Endodermal cell (in vitro differentiated cells): ENCODE measurements around the gene RPP21. TPM values are rescaled to one million over a fixed set of nuclear protein-coding genes. Genes with fewer than 3 reads are reported as not detected.

Experiments
- DNase-seq: peaks from one replicate; pipeline ENCODE4 v3.0.0-alpha.2; 2017
- H3K27ac ChIP-seq: 2 replicates; pipeline ENCODE4 v1.5.1; 2013; ENCODE audit warnings: mild to moderate bottlenecking, low read depth, low read length, moderate library complexity
- H3K27me3 ChIP-seq: 2 replicates; pipeline ENCODE4 v1.6.1; 2013; ENCODE audit warnings: mild to moderate bottlenecking, low read length, moderate library complexity; ENCODE audit not compliant: insufficient read depth, control insufficient read depth, poor library complexity, severe bottlenecking
- H3K36me3 ChIP-seq: 2 replicates; pipeline ENCODE4 v1.7.0; 2013; ENCODE audit warnings: mild to moderate bottlenecking, low read length, moderate library complexity; ENCODE audit not compliant: control insufficient read depth, insufficient read depth
- H3K4me1 ChIP-seq: one replicate; pipeline ENCODE4 v1.7.0; 2013; ENCODE audit warnings: low read length; ENCODE audit not compliant: control insufficient read depth, insufficient read depth
- H3K4me3 ChIP-seq: 2 replicates; pipeline ENCODE4 v1.5.1; 2013; ENCODE audit warnings: mild to moderate bottlenecking, low read length, moderate library complexity
- H3K9ac ChIP-seq: 2 replicates; pipeline ENCODE4 v1.6.1; 2013; ENCODE audit warnings: mild to moderate bottlenecking, low read length, moderate library complexity; ENCODE audit not compliant: poor library complexity, severe bottlenecking; ENCODE audit errors: extremely low read depth
- H3K9me3 ChIP-seq: 2 replicates; pipeline ENCODE4 v1.6.1; 2013; ENCODE audit warnings: mild to moderate bottlenecking, low read length, moderate library complexity; ENCODE audit not compliant: control insufficient read depth
- H3K27ac Mint-ChIP-seq: 2 replicates; pipeline ENCODE4 v1.8.0; 2020; ENCODE audit warnings: mixed read lengths
- H3K27me3 Mint-ChIP-seq: 2 replicates; pipeline ENCODE4 v1.8.0; 2021; ENCODE audit warnings: mild to moderate bottlenecking, mixed read lengths; ENCODE audit not compliant: insufficient read depth
- H3K36me3 Mint-ChIP-seq: 2 replicates; pipeline ENCODE4 v1.8.0; 2020; ENCODE audit warnings: low read depth, mixed read lengths
- H3K4me1 Mint-ChIP-seq: 2 replicates; pipeline ENCODE4 v1.8.0; 2020; ENCODE audit warnings: mixed read lengths
- H3K4me3 Mint-ChIP-seq: 2 replicates; pipeline ENCODE4 v1.8.0; 2020; ENCODE audit warnings: mild to moderate bottlenecking, moderate library complexity, mixed read lengths
- H3K9me3 Mint-ChIP-seq: 2 replicates; pipeline ENCODE4 v1.8.0; 2020; ENCODE audit warnings: mild to moderate bottlenecking, mixed read lengths
- WGBS, 2 experiments: methylation state at CpG; one replicate each; pipeline versions ENCODE4 v1.1.5 to v1.1.7; 2013; ENCODE audit warnings: missing lambda C conversion rate in 2 of 2, mixed read lengths in 1 of 2; ENCODE audit not compliant: insufficient coverage in 1 of 2, insufficient read length in 1 of 2; 5-methylcytosine and 5-hydroxymethylcytosine counted together
- total RNA-seq, 2 donors: library from RNA; stranded (reverse); fragmentation: NEBNext Ultra II Directional in 1 of 2; extraction: Animal tissue kit (Norgen Biotek cat#: 25700) in 1 of 2; gene quantifications; 2 replicates in 1 of 2; 3 replicates in 1 of 2; pipeline ENCODE4 v1.2.1, GENCODE V29; 2021
- TF ChIP-seq, protein P1 (sequence below): fragments of 200-600 bp; sonication (generic); conservative IDR thresholded peaks from 2 replicates; pipeline ENCODE4 v1.5.0; 2021; ENCODE audit warnings: antibody characterized with exemption, mild to moderate bottlenecking

RPP21 gene
- total RNA-seq, 2 donors from 2014 or later: 52.2 to 59.7 TPM

DNA sequence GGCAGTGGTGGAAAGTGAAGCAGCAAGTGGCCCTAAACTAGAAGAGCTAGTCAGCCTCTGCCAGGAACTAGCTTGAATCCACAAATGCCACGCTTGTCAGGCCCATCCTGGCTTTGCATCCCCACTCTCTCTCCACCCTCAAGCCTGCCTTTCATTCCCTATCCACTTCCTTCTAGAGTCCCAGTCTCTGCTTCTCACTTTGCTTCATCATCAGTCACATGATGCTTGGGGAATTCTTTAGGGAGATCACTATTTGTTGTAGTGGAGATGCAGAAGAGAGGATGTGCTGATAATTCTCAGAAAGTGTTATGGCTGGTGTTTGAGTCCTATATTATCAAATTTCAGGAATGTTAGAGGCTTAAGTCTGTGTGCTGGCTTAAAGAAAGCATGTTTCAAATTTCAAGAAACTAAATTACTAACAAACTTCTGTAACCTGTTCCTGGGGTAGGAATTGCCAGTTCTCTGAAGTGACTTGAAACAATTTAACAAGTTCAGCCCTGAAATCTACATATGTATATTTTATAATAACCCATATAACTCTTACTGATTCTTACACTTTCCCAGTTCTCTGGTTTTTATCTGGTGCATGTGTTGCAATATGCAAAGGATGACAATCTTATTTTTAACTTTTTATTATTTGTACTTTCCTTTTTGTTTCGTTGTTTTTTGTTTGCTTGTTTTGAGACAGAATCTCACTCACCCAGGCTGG lies 10.7 kb upstream of the RPP21 start:
- Mint-ChIP-seq H3K27ac (no peak overlapping the region), H3K27me3 (no peaks in the 10 kb centered on the region), H3K4me1 (no peaks in the 10 kb centered on the region), H3K36me3 (peaks cover 65% of the 10 kb centered on the region), H3K4me3 (no peak overlapping the region), H3K9me3 (no peaks in the 10 kb centered on the region)
- peaks cover 86% of the 10 kb centered on the region for H3K36me3 ChIP-seq
- H3K27me3 ChIP-seq: no peaks in the 10 kb centered on the region
- no peak overlapping the region for H3K27ac ChIP-seq
- no peaks in the 10 kb centered on the region for H3K4me1 ChIP-seq
- H3K9me3 ChIP-seq: no peaks in the 10 kb centered on the region
- TF ChIP-seq, protein P1, sequence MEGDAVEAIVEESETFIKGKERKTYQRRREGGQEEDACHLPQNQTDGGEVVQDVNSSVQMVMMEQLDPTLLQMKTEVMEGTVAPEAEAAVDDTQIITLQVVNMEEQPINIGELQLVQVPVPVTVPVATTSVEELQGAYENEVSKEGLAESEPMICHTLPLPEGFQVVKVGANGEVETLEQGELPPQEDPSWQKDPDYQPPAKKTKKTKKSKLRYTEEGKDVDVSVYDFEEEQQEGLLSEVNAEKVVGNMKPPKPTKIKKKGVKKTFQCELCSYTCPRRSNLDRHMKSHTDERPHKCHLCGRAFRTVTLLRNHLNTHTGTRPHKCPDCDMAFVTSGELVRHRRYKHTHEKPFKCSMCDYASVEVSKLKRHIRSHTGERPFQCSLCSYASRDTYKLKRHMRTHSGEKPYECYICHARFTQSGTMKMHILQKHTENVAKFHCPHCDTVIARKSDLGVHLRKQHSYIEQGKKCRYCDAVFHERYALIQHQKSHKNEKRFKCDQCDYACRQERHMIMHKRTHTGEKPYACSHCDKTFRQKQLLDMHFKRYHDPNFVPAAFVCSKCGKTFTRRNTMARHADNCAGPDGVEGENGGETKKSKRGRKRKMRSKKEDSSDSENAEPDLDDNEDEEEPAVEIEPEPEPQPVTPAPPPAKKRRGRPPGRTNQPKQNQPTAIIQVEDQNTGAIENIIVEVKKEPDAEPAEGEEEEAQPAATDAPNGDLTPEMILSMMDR: no peak
- H3K4me3 ChIP-seq: no peak overlapping the region
- DNase-seq: no peak
- 80 to 91% methylated on average over 1 to 2 of the region's 2 CpGs for WGBS, 2 experiments
- H3K9ac ChIP-seq: no peak overlapping the region

DNA sequence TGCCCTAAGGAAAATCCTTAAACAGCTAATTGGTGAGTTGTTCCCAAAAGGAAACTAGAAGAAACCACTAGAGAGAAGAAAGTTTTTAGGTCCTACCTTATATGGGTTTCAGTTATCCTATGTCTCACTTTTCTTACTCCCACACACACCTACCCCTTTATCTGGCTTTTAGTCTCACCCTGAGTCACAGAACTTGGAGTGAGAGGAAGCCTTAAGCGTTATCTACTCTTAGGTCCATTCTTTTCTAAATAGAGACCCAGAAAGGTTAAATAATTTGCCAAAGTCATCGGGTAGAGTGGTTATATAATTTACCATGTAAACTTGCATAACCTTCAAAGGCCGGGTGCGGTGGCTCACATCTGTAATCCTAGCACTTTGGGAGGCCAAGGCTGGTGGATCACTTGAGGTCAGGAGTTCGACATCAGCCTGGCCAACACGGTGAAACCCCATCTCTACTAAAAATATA lies 4.3 kb upstream of the RPP21 start:
- Histone ChIP-seq H3K9ac (no peak overlapping the region), H3K4me1 (peaks cover 2% of the 10 kb centered on the region), H3K27ac (no peak overlapping the region), H3K9me3 (no peaks in the 10 kb centered on the region), H3K27me3 (no peaks in the 10 kb centered on the region), H3K4me3 (no peak overlapping the region), H3K36me3 (peaks cover 64% of the 10 kb centered on the region)
- Mint-ChIP-seq H3K36me3 (peaks cover 51% of the 10 kb centered on the region), H3K4me1 (peaks cover 5% of the 10 kb centered on the region), H3K27ac (no peak overlapping the region), H3K4me3 (no peak overlapping the region), H3K9me3 (no peaks in the 10 kb centered on the region), H3K27me3 (no peaks in the 10 kb centered on the region)
- WGBS, 2 experiments: 94 to 96% methylated on average over 3 to 6 of the region's 6 CpGs
- TF ChIP-seq, protein P1: no peak
- DNase-seq: no peak

DNA sequence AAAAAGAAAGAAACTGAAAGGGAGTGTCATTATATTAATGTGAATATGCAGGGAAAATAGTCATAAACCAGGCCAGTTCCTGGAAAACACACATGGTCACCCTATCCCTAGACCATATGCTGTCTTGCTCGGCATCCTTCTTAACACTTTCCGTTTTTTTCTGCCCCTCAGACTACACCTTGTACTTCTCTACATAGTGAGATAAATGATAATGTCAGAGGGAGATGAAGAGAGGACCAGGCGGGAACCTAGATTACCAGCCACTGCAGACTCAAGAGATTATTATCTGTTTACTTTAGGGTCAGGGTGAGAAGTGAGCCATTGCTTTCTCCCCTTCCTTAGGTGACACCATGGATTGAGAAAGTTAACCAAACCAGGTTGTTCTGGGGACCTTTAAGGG lies 3.7 kb upstream of the RPP21 start:
- TF ChIP-seq, protein P1: no peak
- Histone ChIP-seq H3K27me3 (no peaks in the 10 kb centered on the region), H3K27ac (no peak overlapping the region), H3K9ac (no peak overlapping the region), H3K9me3 (no peaks in the 10 kb centered on the region), H3K4me3 (no peak overlapping the region), H3K4me1 (peaks cover 2% of the 10 kb centered on the region), H3K36me3 (peaks cover 58% of the 10 kb centered on the region)
- Mint-ChIP-seq H3K36me3 (peaks cover 50% of the 10 kb centered on the region), H3K9me3 (no peaks in the 10 kb centered on the region), H3K27me3 (no peaks in the 10 kb centered on the region), H3K4me3 (no peak overlapping the region), H3K27ac (no peak overlapping the region), H3K4me1 (peaks cover 10% of the 10 kb centered on the region)
- DNase-seq: no peak
- 91 to 100% methylated on average over 1 to 3 of the region's 3 CpGs for WGBS, 2 experiments
